SU-DHL-6 (cell line): ENCODE measurements around the gene ABITRAM.

Source experiments
- H2AFZ ChIP-seq: fragments of 200-600 bp; sonication (generic); 2 replicates; pipeline ENCODE4 v1.6.1; 2014; ENCODE audit warnings: low read depth, mild to moderate bottlenecking, moderate library complexity, mixed read lengths, antibody characterized with exemption, low read length; ENCODE audit not compliant: severe bottlenecking
- H3F3A ChIP-seq: fragments of 200-600 bp; shearing (Covaris generic); 2 replicates; pipeline ENCODE4 v1.6.0; 2016; ENCODE audit warnings: antibody characterized with exemption, mild to moderate bottlenecking; ENCODE audit not compliant: insufficient read depth
- H3K27ac ChIP-seq: fragments of 200-600 bp; sonication (generic); 2 replicates; pipeline ENCODE4 v1.5.1; 2016; ENCODE audit warnings: low read depth, mild to moderate bottlenecking, low read length, moderate library complexity, mixed read lengths
- H3K27me3 ChIP-seq: fragments of 200-600 bp; sonication (generic), shearing (Covaris generic); 2 replicates; pipeline ENCODE4 v1.6.0; 2014; ENCODE audit warnings: mild to moderate bottlenecking, low read length
- H3K36me3 ChIP-seq: fragments of 200-600 bp; sonication (generic); 2 replicates; pipeline ENCODE4 v1.6.1; 2014; ENCODE audit warnings: mild to moderate bottlenecking, low read length, mixed read lengths
- H3K4me2 ChIP-seq: fragments of 300-600, 200-600 bp; shearing (Covaris generic), sonication (generic); 2 replicates; pipeline ENCODE4 v1.6.0; 2014; ENCODE audit warnings: low read length, low read depth, mild to moderate bottlenecking; ENCODE audit not compliant: poor library complexity, severe bottlenecking
- H3K4me3 ChIP-seq: fragments of 200-600 bp; sonication (generic); 2 replicates; pipeline ENCODE4 v1.5.1; 2014; ENCODE audit warnings: antibody characterized with exemption, low read length, mild to moderate bottlenecking, mixed read lengths; ENCODE audit not compliant: insufficient read depth, poor library complexity, severe bottlenecking
- H3K79me2 ChIP-seq: fragments of 200-600 bp; sonication (generic); 2 replicates; pipeline ENCODE4 v1.6.1; 2014; ENCODE audit warnings: mild to moderate bottlenecking, low read length, moderate library complexity; ENCODE audit not compliant: insufficient read depth
- H3K9ac ChIP-seq: fragments of 200-600 bp; sonication (generic); 2 replicates; pipeline ENCODE4 v1.7.0; 2014; ENCODE audit warnings: mild to moderate bottlenecking, low read length
- H3K9me2 ChIP-seq: fragments of 200-600 bp; sonication (generic); replicated peaks from 2 replicates; pipeline ENCODE4 v1.6.1; 2014; ENCODE audit warnings: low read length; ENCODE audit not compliant: insufficient read depth
- H3K9me3 ChIP-seq: fragments of 200-600 bp; sonication (generic); 2 replicates; pipeline ENCODE4 v1.6.1; 2014; ENCODE audit warnings: low read length, mixed read lengths; ENCODE audit not compliant: insufficient read depth
- H4K20me1 ChIP-seq: fragments of 200-600 bp; sonication (generic); 2 replicates; pipeline ENCODE4 v1.6.1; 2014; ENCODE audit warnings: low read depth, mild to moderate bottlenecking, antibody characterized with exemption, low read length, moderate library complexity, mixed read lengths
- CTCF ChIP-seq: fragments of 200-600 bp; sonication (generic); IDR thresholded peaks from one replicate; pipeline ENCODE4 v1.5.1; 2017; ENCODE audit warnings: antibody characterized with exemption, mild to moderate bottlenecking, low read length, moderate library complexity; ENCODE audit not compliant: insufficient read depth, poor library complexity, severe bottlenecking
- EZH2phosphoT487 ChIP-seq: fragments of 200-600 bp; sonication (generic), shearing (Covaris generic); conservative IDR thresholded peaks from 2 replicates; pipeline ENCODE4 v1.6.1; 2018; ENCODE audit warnings: mild to moderate bottlenecking, antibody characterized with exemption, low read length, moderate library complexity, mixed read lengths

Gene ABITRAM

GRCh38 chr9:108937561-108938305 lies 3.5 kb downstream of the ABITRAM start:
- Histone ChIP-seq H3K4me2 (no peak overlapping the region), H3K36me3 (peaks cover 4% of the 10 kb centered on the region; the same call in 1 of the 2 replicates), H3K27ac (no peak overlapping the region), H3K9me2 (no peaks in the 10 kb centered on the region), H4K20me1 (no peaks in the 10 kb centered on the region), H3K9me3 (no peaks in the 10 kb centered on the region), H3K79me2 (peaks cover 11% of the 10 kb centered on the region; the same call in 1 of the 2 replicates), H2AFZ (no peak overlapping the region), H3F3A (no peaks in the 10 kb centered on the region), H3K27me3 (no peaks in the 10 kb centered on the region), H3K9ac (no peak overlapping the region), H3K4me3 (no peak overlapping the region)
- TF ChIP-seq EZH2phosphoT487 = no peak

- H3K27ac ChIP-seq = no peak overlapping the region
- H4K20me1 ChIP-seq = no peaks in the 10 kb centered on the region
- no peak overlapping the region for H2AFZ ChIP-seq
- no peaks in the 10 kb centered on the region for H3K79me2 ChIP-seq
- no peak overlapping the region for H3K4me2 ChIP-seq
- no peaks in the 10 kb centered on the region for H3K9me3 ChIP-seq
- H3F3A ChIP-seq = no peaks in the 10 kb centered on the region
- no peak overlapping the region for H3K9ac ChIP-seq
- peaks cover 4% of the 10 kb centered on the region; the same call in 1 of the 2 replicates for H3K36me3 ChIP-seq
- H3K9me2 ChIP-seq = no peaks in the 10 kb centered on the region
- H3K4me3 ChIP-seq = no peak overlapping the region
- no peaks in the 10 kb centered on the region for H3K27me3 ChIP-seq
- no peak for TF ChIP-seq EZH2phosphoT487
- no peak for TF ChIP-seq CTCF
Observed at GRCh38 chr9:108939975-108940374, 5.8 kb downstream of the ABITRAM start.

- H3K27me3 ChIP-seq = no peaks in the 10 kb centered on the region
- H3F3A ChIP-seq = 0 out of 2 replicates have a peak, but pooled peaks cover 5% of the 10 kb centered on the region
- no peak overlapping the region for H3K4me2 ChIP-seq
- no peaks in the 10 kb centered on the region; the same call in 1 of the 2 replicates for H3K36me3 ChIP-seq
- H2AFZ ChIP-seq = no peak overlapping the region
- no peaks in the 10 kb centered on the region for H3K79me2 ChIP-seq
- no peak overlapping the region for H3K9ac ChIP-seq
- H3K9me2 ChIP-seq = no peaks in the 10 kb centered on the region
- no peak overlapping the region for H3K4me3 ChIP-seq
- H4K20me1 ChIP-seq = no peaks in the 10 kb centered on the region
- no peak for TF ChIP-seq CTCF
- no peak for TF ChIP-seq EZH2phosphoT487
- no peak overlapping the region for H3K27ac ChIP-seq
- no peaks in the 10 kb centered on the region for H3K9me3 ChIP-seq
Observed at GRCh38 chr9:108950168-108950567, 16.0 kb downstream of the ABITRAM start.

GRCh38 chr9:108951578-108951977 lies 17.4 kb downstream of the ABITRAM start:
- H3K4me3 ChIP-seq = no peak overlapping the region
- H3K27ac ChIP-seq = no peak overlapping the region
- no peaks in the 10 kb centered on the region for H3K79me2 ChIP-seq
- H3K9me3 ChIP-seq = no peaks in the 10 kb centered on the region
- H3K36me3 ChIP-seq = no peaks in the 10 kb centered on the region; the same call in 1 of the 2 replicates
- H3K27me3 ChIP-seq = no peaks in the 10 kb centered on the region
- H2AFZ ChIP-seq = no peak overlapping the region
- no peaks in the 10 kb centered on the region for H3K9me2 ChIP-seq
- H3F3A ChIP-seq = 0 out of 2 replicates have a peak, but pooled peaks cover 5% of the 10 kb centered on the region
- no peaks in the 10 kb centered on the region for H4K20me1 ChIP-seq
- H3K9ac ChIP-seq = no peak overlapping the region
- no peak for TF ChIP-seq EZH2phosphoT487
- no peak for TF ChIP-seq CTCF
- H3K4me2 ChIP-seq = no peak overlapping the region
